Upper lobe of right lung (tissue), 1 donor: ENCODE data around the gene CARD19. TPM values are rescaled to one million over a fixed set of nuclear protein-coding genes. Genes with fewer than 3 reads are reported as not detected.
A peak's percentile ranks its signal among the peaks of the same experiment; 100 is the strongest.
"Not testable (repeated sequence)": the region's sequence is repeated elsewhere in the genome, so short reads cannot be mapped to it uniquely, and the experiment has no call there.

Experiments
- ATAC-seq: fragments of 200-7000 bp; cut with Tn5 transposase; one replicate; pipeline ENCODE4 v1.9.1; 2020; ENCODE audit warnings: mild to moderate bottlenecking, moderate library complexity
- DNase-seq: peaks from one replicate; pipeline ENCODE4 v3.0.0-alpha.2; 2020
- H3K27ac ChIP-seq: fragments of 200-600 bp; one replicate; pipeline ENCODE4 v1.8.0; 2022
- H3K27me3 ChIP-seq: fragments of 200-600 bp; one replicate; pipeline ENCODE4 v1.8.0; 2022; ENCODE audit warnings: mild to moderate bottlenecking
- H3K36me3 ChIP-seq: fragments of 200-600 bp; one replicate; pipeline ENCODE4 v1.8.0; 2022
- H3K4me1 ChIP-seq: fragments of 200-600 bp; one replicate; pipeline ENCODE4 v1.8.0; 2022
- H3K4me3 ChIP-seq: fragments of 200-600 bp; one replicate; pipeline ENCODE4 v1.8.0; 2022; ENCODE audit warnings: mild to moderate bottlenecking
- H3K9me3 ChIP-seq: fragments of 200-600 bp; one replicate; pipeline ENCODE4 v1.8.0; 2022
- intact Hi-C: fragments of 100-400 bp; cut with DNase I; formaldehyde crosslinking; loops from one replicate; pipeline ENCODE4 v1.11.0; 2022
- total RNA-seq: library from RNA; stranded (reverse); fragmentation: NEBNext Ultra II Directional; extraction: Animal tissue kit (Norgen Biotek cat#: 25700); gene quantifications from one replicate; pipeline ENCODE4 v1.2.1, GENCODE V29; 2021
- TF ChIP-seq, protein P1 (sequence below): fragments of 200-600 bp; IDR thresholded peaks from one replicate; pipeline ENCODE4 v1.8.0; 2022; ENCODE audit warnings: antibody characterized with exemption
- donor health status: DM: no; HTN: yes; CAD: no; lungs with severe emphysema.

The CARD19 gene
- total RNA-seq, 1 donor from 2014 or later, result 31.8 TPM

DNA sequence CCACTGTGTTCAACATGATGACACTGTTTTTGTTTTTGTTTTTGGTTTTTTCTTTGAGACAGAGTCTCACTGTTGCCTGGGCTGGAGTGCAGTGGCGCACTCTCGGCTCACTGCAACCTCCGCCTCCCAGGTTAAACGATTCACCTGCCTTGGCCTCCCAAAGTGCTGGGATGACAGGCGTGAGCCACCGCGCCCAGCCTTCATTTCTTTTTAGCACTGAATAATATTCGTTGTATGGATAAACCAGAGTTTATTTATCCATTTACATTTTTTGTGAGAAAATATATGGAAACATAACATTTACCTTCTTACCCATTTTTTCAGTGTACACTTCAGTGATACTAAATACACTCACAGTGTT lies 4.2 kb downstream of the CARD19 start:
- TF ChIP-seq, protein P1, sequence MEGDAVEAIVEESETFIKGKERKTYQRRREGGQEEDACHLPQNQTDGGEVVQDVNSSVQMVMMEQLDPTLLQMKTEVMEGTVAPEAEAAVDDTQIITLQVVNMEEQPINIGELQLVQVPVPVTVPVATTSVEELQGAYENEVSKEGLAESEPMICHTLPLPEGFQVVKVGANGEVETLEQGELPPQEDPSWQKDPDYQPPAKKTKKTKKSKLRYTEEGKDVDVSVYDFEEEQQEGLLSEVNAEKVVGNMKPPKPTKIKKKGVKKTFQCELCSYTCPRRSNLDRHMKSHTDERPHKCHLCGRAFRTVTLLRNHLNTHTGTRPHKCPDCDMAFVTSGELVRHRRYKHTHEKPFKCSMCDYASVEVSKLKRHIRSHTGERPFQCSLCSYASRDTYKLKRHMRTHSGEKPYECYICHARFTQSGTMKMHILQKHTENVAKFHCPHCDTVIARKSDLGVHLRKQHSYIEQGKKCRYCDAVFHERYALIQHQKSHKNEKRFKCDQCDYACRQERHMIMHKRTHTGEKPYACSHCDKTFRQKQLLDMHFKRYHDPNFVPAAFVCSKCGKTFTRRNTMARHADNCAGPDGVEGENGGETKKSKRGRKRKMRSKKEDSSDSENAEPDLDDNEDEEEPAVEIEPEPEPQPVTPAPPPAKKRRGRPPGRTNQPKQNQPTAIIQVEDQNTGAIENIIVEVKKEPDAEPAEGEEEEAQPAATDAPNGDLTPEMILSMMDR, result no peak
- Histone ChIP-seq H3K4me1 (peaks cover 34% of the 10 kb centered on the region), H3K9me3 (peaks cover 4% of the 10 kb centered on the region), H3K36me3 (no peaks in the 10 kb centered on the region), H3K4me3 (no peak overlapping the region), H3K27ac (peak overlapping the region; percentile 40), H3K27me3 (no peaks in the 10 kb centered on the region)
- peak; percentile 48 for DNase-seq
- no peak for ATAC-seq
- intact Hi-C loops, result no loop called here

DNA sequence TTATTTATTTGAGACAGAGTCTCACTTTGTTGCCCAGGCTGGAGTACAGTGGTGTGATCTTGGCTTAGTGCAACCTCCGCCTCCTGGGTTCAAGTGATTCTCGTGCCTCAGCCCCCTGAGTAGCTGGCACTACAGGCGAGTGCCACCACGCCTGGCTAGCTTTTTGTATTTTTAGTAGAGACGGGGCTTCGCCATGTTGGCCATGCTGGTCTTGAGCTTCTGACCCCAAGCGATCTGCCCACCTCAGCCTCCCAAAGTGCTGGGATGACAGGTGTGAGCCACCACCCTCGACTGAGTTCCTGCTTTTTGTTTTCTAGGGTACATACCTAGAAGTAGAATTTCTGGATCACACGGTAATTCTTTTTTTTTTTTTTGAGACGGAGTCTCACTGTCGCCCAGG lies 5.1 kb downstream of the CARD19 start:
- ATAC-seq, intact Hi-C loops: not testable (repeated sequence)

DNA sequence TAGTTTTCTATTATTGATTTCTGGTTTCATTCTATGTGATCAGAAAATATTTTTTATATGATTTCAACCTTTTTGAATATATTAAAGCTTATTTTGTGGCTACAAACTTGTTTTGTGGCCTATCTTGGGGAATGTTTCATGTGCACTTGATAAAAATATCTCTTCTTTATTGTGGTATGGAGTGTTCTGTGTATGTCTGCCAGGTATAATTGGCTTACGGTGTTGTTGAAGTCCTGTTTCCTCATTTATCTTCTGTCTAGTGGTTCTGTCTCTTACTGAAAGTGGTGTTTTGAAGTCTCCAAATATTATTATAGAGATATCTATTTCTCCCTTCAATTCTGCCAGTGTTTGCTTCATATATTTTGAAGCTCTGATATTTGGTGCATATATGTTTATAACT lies 9.6 kb downstream of the CARD19 start:
- Histone ChIP-seq H3K4me3 (no peak overlapping the region), H3K36me3 (peaks cover 14% of the 10 kb centered on the region), H3K4me1 (no peaks in the 10 kb centered on the region), H3K9me3 (peaks cover 4% of the 10 kb centered on the region), H3K27ac (no peak overlapping the region), H3K27me3 (no peaks in the 10 kb centered on the region)
- intact Hi-C loops, result no loop called here
- no peak for ATAC-seq
- TF ChIP-seq, protein P1, result no peak
- no peak for DNase-seq

More for the DNA sequence above, 5.1 kb downstream of the CARD19 start:
- not testable (repeated sequence) for H3K36me3 ChIP-seq, H3K4me3 ChIP-seq, H3K9me3 ChIP-seq, H3K27ac ChIP-seq, H3K27me3 ChIP-seq
- peaks cover 34% of the 10 kb centered on the region for H3K4me1 ChIP-seq
- DNase-seq, result peak; percentile 32

DNA sequence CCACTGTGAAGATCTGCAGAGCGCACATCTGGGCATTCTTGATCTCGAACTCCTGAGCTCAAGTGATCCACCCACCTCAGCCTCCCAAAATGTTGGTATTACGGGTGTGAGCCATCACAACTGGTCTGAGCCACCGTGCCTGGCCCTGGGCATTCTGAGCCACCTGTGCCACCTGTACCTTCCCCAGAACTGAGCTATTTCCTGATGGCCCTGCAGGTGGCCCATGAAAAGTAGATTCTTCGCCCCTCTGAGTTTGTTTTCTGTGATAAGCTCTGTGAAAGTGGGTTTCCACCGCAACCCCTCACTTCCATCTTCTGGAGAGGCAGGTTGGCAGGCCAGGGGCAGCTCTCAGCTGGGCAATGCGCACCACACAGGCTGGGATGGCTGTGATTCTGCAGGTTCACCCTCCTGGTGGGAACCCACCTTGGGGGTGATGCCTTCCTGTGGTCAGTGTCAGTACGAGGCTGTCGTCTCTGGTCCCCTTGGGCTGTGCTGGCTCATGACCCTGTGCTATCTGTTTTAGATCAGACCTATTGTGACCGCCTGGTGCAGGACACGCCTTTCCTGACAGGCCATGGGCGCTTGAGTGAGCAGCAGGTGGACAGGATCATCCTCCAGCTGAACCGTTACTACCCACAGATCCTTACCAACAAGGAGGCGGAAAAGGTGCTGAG lies 11.3 kb downstream of the CARD19 start:
- H3K4me1 ChIP-seq, result no peaks in the 10 kb centered on the region
- ATAC-seq (no peak), DNase-seq (peak; percentile 60)
- H3K27ac ChIP-seq, result no peak overlapping the region
- intact Hi-C loops, result no loop called here
- no peaks in the 10 kb centered on the region for H3K27me3 ChIP-seq
- peaks cover 21% of the 10 kb centered on the region for H3K36me3 ChIP-seq
- H3K9me3 ChIP-seq, result peaks cover 4% of the 10 kb centered on the region
- no peak overlapping the region for H3K4me3 ChIP-seq
- TF ChIP-seq, protein P1, result no peak

DNA sequence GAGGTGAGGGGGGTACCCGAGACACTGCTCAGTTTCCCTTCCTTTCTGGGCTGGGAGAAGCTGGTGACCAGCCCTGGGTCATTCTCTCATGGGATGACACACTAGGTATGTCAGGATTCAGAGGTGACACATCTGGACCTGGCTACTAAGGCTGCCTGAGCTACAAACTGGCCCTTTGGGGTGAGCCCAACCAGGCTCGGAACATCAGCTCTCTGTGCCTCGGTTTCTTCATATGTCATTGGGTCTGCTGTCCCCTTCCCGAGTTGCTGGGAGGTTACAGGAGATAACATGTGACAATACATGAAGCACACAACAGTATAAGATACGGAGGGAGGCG lies 11.8 kb downstream of the CARD19 start:
- Histone ChIP-seq H3K4me3 (no peak overlapping the region), H3K27me3 (no peaks in the 10 kb centered on the region), H3K27ac (no peak overlapping the region), H3K9me3 (peaks cover 4% of the 10 kb centered on the region), H3K4me1 (no peaks in the 10 kb centered on the region), H3K36me3 (peaks cover 25% of the 10 kb centered on the region)
- intact Hi-C loops, result no loop called here
- DNase-seq (no peak), ATAC-seq (no peak)
- TF ChIP-seq, protein P1, result no peak

DNA sequence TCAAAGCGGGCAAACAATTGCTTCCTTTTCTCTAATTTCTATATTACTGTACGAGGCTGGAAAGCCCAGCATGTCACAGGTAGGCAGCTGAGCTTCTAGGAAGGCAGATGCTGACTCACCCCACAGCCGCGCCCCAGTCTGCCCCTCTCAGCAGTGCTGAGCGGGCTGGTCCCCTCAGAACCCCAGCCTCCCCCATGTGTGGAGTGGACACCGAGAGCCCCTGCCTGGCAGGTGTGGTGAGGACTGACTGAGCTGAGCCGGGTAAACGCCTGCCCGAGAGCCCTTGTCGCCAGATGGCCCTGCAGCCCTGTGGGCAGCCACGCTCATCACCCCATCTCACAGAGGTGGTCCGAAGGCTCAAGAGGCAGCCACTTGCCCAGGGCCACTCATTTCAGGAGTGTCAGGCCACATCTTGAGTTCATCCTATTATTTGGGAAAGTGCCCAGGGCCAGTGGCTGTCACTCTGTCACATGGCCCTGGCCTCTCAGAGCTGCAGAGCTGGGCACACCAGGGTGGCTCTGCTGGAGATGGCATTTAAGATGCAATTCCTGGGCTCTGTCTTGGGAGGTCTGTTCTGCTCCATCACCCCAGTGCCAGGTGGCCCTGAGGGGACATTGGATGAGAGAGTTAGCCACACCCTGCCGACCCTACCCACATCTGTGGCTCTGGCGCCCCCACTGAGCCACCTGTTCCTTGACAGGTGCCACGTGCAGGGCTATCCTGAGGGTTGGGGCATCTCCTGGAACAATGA lies 12.4 kb downstream of the CARD19 start:
- TF ChIP-seq, protein P1, result no peak
- peak; percentile 63 for DNase-seq
- Histone ChIP-seq H3K4me3 (no peak overlapping the region), H3K4me1 (no peaks in the 10 kb centered on the region), H3K27me3 (no peaks in the 10 kb centered on the region), H3K27ac (no peak overlapping the region), H3K9me3 (peaks cover 4% of the 10 kb centered on the region), H3K36me3 (peaks cover 29% of the 10 kb centered on the region)
- intact Hi-C loops, result no loop called here
- ATAC-seq, result no peak
